NCI-H1436 (cell line): ENCODE data around the gene ABCD3.
"Not testable (repeated sequence)": the region's sequence is repeated elsewhere in the genome, so short reads cannot be mapped to it uniquely, and the experiment has no call there.

Experiments used
- DNase-seq: peaks from one replicate; lab custom pipeline; 2025; lab: John Stamatoyannopoulos, UW

ABCD3 gene

DNA sequence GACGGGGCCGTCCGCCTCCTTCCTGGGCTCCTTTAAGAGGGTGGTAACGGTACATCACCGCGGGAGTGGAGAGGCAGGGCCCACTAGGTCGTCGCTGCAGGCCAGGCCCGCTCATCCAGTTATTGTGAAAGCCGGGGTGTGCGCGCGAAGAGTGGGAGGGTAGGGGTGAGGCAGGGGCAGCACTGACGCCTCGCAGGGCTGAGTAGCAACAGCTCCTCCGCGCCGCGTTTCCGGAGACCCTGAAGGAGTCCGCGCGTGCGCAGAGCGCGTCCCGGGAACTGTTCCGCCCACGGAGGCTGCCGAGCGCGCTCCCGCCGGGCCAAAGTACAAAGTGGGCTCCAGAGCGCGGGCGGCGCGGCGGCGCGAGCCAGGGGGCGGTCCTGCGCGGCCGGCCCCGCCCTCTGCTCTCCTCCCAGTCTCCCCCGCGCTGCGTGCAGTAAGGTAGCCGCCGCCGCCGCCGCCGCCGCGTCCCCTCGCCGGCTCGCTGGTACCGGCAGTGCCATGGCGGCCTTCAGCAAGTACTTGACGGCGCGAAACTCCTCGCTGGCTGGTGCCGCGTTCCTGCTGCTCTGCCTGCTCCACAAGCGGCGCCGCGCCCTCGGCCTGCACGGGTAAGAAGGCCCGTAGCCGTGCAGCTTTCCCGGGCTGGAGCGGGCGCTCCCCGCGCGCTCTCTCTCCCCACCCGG lies at the start of gene ABCD3:
ABCD3 (plus strand) TSS at position 412 of the 686 bp plus-strand sequence; CDS start at position 502, 90 bp downstream.
- DNase-seq = peak; percentile 93

DNA sequence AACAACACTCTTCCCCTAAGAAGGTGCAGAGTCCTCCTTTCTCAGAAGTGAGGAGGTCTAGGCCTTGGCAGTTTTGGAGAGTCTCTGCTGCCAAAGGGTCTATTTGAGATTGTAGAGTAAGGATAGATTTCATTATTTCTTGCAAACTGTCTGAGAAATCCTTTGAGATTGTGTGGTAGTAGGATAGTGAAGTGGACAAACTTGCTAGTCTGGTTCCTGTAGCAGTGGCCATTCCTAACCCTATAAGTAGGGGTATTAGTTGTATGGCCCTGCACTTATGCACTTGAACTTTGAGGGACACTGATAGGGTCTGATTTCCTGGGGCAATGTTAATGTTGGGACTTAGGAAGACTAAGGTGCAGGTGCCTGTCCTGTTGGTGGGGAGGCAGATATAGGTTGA lies 45.4 kb upstream of the ABCD3 start:
- DNase-seq = not testable (repeated sequence)

DNA sequence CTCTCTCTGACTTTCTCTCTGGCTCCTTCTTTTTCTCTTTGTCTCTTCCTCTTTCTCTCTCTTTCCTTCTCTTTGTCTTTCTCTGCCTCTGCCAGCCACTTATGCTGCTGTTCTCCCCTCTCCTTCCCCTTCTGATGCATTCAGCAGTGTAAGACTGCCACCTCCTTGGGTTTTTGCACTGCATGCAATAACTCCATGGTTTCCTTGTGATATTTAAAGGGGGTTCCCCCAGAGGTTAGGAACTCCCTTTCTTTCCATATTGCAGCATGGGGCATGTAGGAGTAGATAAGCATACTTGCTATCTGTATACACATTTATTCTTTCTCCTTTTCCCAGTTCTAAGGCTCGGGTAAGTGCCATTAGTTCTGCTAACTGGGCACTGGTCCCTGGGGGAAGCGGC lies 44.9 kb upstream of the ABCD3 start:
- not testable (repeated sequence) for DNase-seq

DNA sequence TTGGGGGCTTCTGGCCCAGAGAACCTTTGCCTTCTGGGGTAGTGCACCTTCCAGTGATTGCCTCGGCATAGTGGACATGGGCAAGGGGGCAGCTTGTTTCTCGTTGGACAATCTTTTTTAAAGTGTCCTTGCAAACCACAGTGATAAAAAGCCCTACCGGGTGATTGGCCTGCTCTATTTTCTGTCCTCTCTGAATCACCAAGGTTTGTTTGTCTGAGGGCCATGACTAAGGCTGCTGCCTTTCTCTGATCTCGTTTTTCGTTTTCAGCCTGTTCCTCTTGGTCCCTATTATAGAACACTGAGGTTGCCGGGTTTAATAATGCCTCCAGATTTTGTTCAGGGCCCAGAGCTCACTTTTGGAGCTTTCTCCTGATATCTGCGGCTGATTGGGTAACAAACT lies 42.5 kb upstream of the ABCD3 start:
- not testable (repeated sequence) for DNase-seq

DNA sequence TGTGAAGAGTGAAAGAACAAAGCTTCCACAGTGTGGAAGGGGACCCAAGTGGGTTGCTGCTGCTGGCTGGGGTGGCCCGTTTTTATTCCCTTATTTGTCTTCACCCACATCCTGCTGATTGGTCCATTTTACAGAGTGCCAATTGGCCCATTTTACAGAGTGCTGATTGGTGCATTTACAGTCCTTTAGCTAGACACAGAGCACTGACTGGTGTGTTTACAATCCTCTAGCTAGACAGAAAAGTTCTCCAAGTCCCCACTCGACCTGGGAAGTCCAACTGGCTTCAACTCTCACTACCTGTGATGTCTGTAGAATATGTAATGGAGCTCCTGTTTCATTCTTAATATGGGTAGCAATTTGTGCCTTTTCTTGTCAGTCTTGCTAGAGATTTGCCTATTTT lies 39.7 kb upstream of the ABCD3 start:
- not testable (repeated sequence) for DNase-seq

DNA sequence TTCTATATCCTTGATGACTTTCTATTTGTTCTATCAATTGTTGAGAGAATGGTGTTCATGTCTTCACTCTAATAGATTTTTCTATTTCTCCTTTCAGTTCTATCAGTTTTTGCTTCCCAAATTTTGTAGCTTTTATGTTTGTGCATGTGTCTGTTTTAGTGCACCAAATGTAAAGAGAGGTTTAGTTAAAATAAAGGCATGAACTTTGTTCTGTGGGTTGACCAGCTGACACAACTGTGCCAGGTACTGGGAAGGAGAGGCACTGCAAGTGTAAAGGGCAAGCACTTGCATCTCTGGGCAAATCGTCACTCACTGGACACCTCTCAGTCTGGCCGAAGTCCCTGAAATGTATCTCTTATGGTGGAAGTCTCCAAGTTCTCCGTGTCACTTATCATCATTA lies 38.6 kb upstream of the ABCD3 start:
- no peak for DNase-seq

DNA sequence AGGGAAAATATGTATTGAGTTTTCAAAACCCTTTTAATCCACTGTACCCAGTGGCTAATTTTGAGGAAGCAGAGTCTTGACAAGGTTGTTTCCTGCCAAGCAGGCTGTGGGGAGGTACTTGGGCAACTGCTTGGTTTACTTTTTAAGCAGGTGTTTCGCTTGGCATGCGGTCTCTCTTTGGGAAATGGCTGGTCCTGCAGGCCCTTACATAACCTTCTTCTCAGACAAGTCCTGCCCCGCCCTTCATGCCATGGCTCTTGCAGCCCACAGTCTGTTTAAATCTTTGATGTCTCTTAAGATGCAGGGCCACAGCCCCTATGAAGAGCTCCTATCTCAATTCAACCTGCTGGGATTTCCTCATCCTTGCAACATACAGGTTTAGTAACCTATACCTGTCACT lies 36.0 kb upstream of the ABCD3 start:
- DNase-seq = no peak

DNA sequence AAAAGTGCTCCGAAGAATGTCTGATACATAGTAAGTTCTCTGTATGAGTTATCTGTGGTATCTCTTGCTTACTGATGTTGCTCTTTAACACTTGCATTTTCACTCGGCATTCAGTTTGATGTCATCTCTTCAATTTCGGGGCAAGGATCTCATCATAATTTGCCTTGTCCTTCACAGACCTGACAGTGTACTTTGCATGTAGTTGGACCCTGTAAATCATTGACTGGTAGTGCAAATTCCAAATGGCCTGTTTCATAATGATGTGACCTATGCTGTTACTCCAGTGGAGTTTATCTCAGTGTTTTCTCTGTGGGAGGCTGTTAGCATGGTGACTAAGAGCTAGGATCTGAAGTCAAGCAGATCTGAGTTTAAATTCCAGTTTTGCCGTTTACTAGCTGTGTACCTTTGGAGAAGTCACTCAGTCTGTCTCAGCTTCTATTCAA lies 34.2 kb upstream of the ABCD3 start:
- DNase-seq = no peak

DNA sequence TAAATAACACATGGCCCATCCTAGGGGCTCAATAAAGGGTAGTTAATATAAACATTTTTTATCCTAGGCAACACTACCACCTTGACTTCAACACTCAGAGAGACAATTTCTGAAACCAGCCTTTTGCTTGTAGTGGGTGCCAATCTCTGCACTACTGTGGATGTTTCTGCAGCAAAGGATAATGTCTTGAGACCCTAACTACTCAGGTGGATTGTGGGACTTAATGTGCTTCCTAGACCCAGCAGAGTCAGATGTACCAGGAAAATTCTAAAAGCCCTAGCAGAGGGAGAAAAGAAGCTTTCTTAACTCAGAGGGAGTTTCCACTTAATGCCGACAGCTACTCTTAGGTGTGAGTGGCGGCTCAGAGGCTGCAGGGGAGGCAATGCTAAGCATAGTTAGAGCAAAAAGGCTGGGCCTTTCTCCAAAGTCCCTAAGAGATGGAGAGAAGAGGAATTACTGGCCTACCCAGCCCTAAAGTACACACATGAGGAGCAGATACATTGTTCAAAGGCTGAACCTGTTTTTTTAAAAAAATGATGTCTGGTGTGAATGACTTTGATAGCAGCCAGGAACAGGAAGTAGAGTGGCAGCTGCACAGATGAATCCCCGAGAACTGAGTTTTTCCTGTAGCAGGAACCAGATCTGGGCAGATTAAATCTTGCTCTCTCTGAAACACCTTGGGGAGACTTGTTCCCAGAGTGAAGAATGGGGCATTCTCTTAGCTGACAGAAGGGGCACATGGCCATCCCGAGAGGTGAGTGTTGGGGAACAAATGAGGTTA lies 33.5 kb upstream of the ABCD3 start:
- DNase-seq = no peak

DNA sequence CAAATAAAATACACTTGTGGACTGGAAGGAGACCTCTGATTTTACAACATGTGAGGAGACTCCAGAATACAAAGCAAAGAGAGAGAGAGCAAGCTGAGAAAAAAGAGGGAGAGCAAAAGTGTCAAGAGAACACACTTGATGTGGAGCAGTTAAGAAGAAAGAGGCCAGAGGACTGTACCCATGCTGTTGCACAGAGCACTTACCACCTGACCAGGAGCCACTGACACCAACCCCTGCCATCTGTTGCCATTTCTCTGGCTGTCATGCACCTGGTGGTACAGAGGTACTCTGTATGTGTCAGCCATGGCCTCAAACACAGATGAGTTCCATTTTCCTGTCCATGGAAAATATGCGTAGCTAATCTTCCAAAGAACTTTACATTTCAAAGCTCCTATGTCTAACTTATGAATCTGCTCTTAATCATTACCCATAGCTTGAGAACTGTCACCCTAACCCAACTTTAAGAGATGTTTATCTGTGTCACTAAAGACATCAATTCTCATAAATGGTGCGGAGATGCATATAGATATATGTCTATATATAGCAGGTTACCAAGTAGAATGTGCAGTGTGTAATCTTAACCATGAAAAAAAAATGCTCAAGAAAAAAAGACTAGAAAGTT lies 32.8 kb upstream of the ABCD3 start:
- no peak for DNase-seq

DNA sequence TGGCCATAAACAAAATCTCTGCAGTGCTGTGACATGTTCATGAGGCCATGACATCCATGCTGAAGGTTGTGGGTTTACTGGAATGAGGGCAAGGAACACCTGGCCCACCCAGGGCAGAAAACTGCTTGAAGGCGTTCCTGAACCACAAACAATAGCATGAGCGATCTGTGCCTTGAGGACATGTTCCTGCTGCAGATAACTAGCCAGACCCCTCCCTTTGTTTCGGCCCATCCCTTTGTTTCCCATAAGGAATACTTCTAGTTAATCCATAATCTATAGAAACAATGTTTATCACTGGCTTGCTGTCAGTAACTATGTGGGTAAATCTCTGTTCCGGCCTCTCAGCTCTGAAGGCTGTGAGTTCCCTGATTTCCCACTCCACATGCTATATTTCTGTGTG lies 28.9 kb upstream of the ABCD3 start:
- DNase-seq = no peak

DNA sequence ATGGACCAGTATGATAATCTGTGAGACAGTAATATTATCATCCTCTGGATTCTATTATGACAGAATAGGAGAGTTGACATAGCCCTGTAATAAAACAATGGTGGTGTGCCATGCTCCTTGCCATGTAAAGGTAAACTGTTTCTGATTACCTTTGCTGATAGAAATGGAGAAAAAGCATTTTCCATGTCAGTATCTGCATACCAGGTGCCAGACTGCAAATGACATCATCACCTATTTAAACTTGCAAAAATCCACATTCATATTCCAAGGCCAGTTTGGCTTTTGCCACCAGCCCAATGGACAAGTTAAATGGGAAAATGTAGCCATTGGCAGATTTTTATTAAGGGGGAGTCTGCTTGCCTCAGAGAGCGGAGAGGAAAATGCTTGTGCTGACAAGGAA lies 23.9 kb upstream of the ABCD3 start:
- DNase-seq = no peak

DNA sequence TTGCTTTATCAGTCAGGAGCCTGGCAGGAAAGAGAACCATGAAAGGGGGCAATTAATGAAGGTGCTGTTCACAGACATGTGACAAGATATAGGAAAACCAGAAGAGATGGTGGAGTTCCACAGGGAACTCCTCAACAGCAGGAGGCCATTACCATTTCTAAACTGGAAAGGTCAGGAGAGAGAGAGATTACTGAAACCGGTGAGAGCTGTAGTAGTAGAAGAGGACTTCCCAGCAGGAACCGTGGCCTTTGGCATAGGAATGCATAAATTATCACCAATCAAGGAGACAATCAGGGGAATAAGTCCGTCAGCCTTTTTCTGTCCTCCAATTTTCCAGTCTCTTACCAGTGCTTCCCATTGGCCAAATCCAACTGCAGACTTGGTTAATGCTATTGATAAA lies 23.0 kb upstream of the ABCD3 start:
- DNase-seq = no peak

DNA sequence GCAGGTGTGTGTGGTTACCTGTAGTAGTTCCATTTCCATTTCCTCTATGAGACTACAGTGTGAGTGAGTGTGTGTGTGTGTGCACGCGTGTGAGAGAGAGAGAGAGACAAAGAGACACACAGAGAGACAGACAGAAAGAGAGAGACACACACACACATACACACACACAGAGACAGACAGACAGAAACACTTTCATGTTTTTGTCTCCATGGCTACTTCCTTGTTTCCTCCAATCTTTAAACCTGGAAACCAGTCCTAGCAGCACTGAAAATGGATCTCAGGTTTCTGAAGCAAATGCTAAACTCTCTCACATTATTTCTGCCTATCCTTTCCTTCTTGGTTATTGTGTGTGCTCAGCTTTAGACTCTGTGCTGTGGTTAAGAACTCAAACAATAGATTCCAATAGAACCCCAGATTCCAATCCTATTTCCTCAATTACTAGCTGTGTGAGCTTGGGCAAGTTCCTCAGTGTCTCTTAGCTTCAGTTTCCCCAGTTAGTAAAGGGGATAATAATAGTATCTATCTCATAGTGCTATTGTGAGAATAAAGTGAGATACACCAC lies 22.4 kb upstream of the ABCD3 start:
- DNase-seq = no peak

DNA sequence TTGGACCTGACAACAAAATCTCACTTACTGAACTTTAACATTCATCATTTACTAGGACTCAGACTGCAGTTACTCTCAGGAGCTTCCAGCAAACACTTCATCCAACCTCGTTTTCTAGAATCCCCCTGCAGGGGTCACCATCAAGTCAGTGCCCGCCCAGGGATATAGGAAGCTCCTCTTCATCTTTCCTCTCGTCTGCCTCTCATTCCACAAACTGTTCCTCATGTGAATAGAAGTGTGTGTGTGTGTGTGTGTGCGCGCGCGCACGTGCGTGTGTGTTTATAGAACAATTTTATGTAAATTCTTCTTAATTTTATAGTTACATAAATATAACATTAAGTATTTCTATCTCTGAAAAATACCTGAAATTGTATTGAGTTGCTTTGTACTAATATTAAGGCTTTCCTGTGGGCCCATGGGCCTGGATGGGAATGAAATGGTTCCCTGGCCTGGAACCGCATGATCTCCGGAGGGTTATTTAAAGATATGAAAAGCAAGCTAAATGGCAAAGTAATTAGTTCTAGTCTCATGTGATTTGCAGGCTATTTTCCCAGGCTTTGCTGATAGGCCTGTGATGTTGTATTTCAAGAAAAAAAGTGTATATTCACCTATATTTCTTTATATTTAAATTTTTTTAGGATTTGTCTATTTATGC lies 21.7 kb upstream of the ABCD3 start:
- DNase-seq = no peak

DNA sequence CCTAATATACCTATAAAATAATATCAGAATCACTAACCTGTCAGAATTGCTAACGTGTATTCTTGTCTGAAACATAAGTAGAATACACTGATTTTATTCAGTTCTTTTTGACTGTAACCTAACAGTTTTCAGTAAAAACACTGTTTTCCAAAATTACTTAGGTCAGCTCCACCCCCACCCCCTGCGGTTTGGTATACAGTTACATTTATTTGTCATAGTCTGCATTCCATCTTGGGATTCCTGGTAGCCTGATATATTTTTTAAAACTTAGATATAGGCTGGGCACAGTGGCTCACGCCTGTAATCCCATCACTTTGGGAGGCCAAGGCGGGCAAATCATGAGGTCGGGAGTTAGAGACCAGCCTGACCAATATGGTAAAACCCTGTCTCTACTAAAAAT lies 19.8 kb upstream of the ABCD3 start:
- DNase-seq = no peak

DNA sequence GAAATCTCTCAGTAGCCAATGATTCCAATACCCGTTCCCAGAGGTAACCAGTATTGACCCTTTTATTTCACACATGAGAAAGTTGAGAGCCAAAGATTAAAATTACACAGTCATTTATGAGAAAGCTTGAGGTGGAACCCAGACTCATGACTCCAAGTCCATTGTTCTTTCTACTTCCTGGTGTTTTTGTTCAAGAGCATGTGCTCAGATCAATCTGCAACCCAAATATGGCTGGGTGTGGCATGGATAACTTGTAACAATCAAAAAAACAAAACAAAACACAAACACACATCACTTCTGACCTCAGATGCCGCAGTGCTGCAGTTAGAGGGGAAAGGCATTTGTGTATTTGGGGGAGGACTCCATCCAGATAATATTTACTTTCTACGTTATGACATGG lies 18.7 kb upstream of the ABCD3 start:
- no peak for DNase-seq

DNA sequence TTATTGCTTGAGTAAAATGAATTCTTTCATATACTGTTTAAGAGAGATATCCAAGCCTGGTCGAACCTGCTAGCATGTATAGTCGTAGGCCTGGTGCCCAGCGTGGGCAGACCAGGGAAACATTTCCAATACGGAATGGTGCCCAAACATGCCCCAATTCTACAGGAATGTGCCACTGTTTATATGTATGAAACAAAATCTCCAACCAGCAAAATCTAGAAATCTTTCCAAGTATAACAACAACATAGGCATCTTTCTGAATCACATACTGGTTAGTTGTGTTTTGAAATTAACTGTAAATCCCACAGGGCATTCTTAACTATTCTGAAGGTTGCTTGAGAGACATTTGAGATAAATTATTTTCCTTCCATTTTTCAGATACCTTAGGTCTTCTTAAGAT lies 17.0 kb upstream of the ABCD3 start:
- DNase-seq = no peak

DNA sequence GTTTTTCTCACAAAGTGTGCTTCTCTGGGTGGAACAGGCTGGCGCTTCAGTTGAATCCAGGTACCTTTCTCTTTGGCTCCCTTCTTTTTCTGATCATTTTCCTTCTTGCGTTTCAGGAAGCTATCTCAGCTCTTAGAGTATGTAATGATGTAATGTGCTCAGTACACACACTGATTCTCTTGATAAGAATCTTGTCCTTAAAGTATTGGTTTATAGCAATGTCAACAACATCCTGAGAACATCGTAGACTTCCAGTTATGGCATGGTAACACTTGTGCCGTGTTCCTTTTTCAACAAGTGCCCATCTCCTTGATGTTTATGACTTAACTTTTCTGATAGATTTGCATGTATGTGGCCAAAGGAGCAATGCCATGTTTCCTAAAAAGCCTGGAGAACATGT lies 11.7 kb upstream of the ABCD3 start:
- DNase-seq = no peak

DNA sequence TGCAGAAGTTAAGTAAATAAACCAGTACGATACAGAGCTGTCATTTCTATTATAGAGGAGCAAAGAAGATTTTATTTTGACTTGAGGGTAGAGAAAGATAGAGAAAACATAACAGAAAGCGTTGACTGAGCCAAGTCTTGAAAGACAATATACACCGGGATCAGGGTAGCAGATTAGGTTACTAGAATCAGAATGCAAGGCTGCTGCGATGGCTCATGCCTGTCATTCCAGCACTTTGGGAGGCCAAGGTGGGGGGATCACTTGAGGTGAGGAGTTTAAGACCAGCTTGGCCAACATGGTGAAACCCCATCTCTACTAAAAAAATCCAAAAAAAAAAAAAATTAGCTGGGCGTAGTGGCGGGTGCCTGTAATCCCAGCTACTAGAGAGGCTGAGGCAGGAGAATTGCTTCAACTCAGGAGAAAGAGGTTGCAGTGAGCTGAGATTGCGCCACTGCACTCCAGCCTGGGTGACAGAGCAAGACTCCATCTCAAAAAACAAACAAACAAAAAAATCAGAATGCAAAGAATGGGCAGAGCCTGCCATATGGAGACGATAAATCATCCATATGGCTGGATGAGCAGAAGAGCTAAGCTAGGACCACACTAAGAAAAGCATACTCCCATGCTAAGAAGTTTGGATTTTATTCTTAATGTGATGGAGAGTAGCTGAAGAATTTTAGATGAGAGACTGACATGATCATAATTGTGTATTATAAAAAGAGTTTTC lies 9.9 kb upstream of the ABCD3 start:
- DNase-seq = no peak

DNA sequence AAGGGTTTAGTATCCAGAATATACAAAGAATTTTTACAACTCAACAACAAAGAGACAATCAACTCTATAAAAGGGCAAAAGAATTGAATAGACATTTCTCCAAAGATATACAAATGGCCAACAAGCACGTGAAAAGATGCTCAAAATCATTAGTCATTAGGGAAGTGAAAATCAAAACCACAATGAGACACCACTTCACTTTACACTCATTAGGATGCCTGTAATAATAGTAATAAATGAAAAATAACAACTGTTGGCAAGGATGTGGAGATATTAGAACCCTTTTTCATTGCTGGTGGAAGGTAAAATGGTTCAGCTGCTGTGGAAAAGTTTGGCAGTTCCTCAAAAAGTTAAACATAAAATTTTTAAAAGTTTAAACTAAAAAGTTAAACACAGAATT lies 7.0 kb upstream of the ABCD3 start:
- no peak for DNase-seq

DNA sequence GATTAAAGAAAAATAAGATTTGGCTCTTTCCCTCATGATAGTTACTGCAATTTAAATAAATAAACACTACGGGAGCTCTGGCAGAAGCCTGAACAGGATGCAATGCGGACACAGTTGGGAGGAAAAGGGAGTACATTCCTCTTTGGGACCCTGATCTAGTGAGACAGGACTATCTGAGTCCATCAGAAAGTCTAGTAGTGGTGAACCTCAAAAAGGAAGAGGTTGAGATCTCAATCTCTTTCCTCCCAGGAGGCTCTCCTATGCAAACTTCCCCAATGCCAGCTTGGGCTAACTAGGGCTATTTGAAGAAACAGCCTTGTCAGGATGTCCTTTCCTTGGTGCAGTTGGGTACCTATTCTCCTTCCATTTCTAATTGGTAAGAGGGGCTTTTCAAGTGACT lies 4.9 kb upstream of the ABCD3 start:
- DNase-seq = no peak
